Esophagus muscularis mucosa (tissue), 4 donors: ENCODE results near the gene ATP7B.

Experiments
- EP300 ChIP-seq: sonication (generic); formaldehyde crosslinking; IDR thresholded peaks from one replicate; pipeline ENCODE4 v1.6.1; 2017; ENCODE audit warnings: antibody characterized with exemption
- POLR2A ChIP-seq: fragments of 450-650 bp; IDR thresholded peaks from one replicate; pipeline ENCODE4 v1.6.1; 2017; ENCODE audit warnings: antibody characterized with exemption, moderate library complexity, mild to moderate bottlenecking, low read depth
- POLR2AphosphoS5 ChIP-seq, 2 donors: sonication (generic); formaldehyde crosslinking; IDR thresholded peaks; one replicate each; pipeline ENCODE4 v1.6.1; 2017; ENCODE audit warnings: antibody characterized with exemption in 2 of 2
- TF ChIP-seq, protein P1 (sequence below), 3 experiments: fragments of 200-600 bp in 2 of 3; fragments of 450-650 bp in 1 of 3; sonication (generic) in 2 of 3; IDR thresholded peaks; one replicate each; pipeline ENCODE4 v1.5.1; 2017 to 2019; ENCODE audit warnings: antibody characterized with exemption in 3 of 3, mild to moderate bottlenecking in 2 of 3, moderate library complexity in 1 of 3

DNA sequence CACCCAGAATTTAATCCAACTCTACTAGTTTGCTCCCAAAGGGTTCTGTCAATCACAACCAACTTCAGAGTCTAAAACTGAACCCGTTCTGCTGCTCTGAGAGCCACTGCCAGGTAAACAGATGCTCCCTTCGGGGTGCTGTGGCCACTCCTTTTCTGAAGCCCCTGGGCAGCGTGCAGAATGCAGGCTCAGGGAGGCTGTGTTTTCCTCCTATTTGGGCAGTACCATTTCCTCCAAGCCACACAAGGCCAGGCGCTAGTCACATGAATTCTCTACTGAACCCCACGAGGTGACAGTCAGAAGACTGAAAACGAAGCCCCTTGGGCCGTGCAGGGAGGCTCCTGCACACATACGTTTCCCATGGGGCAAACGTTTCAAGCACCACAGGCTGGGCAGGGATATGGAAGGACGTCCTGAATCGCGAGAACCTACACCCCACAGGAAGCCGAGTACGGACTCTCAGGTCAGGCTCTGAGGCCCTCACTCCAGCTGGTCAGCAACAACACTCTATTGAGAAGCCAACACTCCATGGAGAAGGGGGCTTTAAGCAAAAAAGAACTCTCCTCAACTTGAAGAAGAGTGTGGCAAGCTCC lies 77.7 kb downstream of the ATP7B start:
- TF ChIP-seq POLR2AphosphoS5 (IDR thresholded peaks at IDR 0.05) (no peak), POLR2A (no peak), EP300 (no peak)
- TF ChIP-seq, protein P1, sequence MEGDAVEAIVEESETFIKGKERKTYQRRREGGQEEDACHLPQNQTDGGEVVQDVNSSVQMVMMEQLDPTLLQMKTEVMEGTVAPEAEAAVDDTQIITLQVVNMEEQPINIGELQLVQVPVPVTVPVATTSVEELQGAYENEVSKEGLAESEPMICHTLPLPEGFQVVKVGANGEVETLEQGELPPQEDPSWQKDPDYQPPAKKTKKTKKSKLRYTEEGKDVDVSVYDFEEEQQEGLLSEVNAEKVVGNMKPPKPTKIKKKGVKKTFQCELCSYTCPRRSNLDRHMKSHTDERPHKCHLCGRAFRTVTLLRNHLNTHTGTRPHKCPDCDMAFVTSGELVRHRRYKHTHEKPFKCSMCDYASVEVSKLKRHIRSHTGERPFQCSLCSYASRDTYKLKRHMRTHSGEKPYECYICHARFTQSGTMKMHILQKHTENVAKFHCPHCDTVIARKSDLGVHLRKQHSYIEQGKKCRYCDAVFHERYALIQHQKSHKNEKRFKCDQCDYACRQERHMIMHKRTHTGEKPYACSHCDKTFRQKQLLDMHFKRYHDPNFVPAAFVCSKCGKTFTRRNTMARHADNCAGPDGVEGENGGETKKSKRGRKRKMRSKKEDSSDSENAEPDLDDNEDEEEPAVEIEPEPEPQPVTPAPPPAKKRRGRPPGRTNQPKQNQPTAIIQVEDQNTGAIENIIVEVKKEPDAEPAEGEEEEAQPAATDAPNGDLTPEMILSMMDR (IDR thresholded peaks at IDR 0.05), result no peak
